ENCODE data around the gene SPRR5. TPM values are rescaled to one million over a fixed set of nuclear protein-coding genes. Genes with fewer than 3 reads are reported as not detected.
A peak's percentile ranks its signal among the peaks of the same experiment; 100 is the strongest.

The SPRR5 gene
- total and polyA plus RNA-seq, 4 donors: not detected

DNA sequence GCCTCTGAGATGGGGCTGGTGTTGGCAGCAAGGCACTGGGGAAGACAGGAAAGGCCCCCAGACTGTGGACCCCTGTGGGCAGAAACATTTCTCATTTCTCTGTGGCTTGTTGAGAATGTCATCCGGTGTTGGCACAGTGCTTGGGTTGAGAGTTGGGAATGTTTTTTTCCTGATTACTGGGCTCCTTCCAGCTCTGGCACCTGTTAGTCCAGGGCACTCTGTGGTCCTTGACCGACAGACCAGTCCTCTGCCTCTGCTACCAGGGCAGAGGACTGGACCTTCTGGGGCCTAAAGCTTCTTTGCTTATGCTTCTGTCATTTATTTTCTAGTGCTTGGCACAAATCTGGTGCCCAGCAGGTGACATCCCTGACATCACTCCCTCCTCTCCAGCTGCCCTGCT, 4.8 kb upstream of the SPRR5 start:
- WGBS: 30% methylated on average over 2 of the region's 2 CpGs
- TF ChIP-seq RAD21 (IDR thresholded peaks at IDR 0.05): no peak
- peak in 1 of 2 donors; percentile 86 for TF ChIP-seq RXRA (IDR thresholded peaks at IDR 0.05)
- TF ChIP-seq HNF4A (conservative IDR thresholded peaks at IDR 0.05): peak in 1 of 2 donors; percentile 73
- Histone ChIP-seq H3K27ac (ENCODE audit: low read depth in 1 of 2, low read length in 2 of 2) (peak overlapping the region in 1 of 2 donors; percentile 11), H3K9me3 (ENCODE audit: control insufficient read depth in 4 of 4, low read length in 3 of 4) (no peaks in the 10 kb centered on the region), H3K27me3 (ENCODE audit: control insufficient read depth in 4 of 4, insufficient read depth in 4 of 4, low read length in 3 of 4) (no peaks in the 10 kb centered on the region), H3K4me3 (ENCODE audit: low read depth in 1 of 3, low read length in 3 of 3) (no peak overlapping the region), H3K9ac (ENCODE audit: low read depth in 1 of 2, low read length in 2 of 2) (no peak overlapping the region), H3K4me1 (ENCODE audit: control insufficient read depth in 4 of 4, insufficient read depth in 4 of 4, low read length in 3 of 4) (peaks cover 2 to 23% (median 18%) of the 10 kb centered on the region in 4 donors), H3K36me3 (ENCODE audit: control insufficient read depth in 4 of 4, insufficient read depth in 3 of 4, low read depth in 1 of 4, low read length in 3 of 4) (no peaks in the 10 kb centered on the region)
- no peak for DNase-seq (ENCODE audit: low spot score)

DNA sequence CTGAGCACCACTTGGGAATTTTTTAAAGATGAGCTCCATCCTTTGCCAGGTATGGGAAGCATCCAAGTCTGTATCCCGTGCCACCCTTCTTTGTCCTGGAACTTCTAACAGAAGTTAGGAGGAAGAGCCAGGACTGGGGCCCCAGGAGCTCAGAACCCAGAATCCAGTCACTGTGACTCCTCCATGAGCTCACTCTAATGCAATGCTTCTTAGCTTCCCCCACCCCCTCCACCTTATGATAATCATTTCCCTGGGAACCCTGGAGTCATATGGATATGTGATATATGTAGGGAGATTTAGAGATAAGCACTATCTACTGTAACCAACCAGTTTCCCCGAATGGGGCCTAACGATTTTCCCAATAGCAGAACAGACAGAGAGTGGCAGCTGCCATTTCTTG, 758 bp upstream of the SPRR5 start:
- H3K27ac ChIP-seq (ENCODE audit: low read depth in 1 of 2, low read length in 2 of 2): no peak overlapping the region
- H3K4me3 ChIP-seq (ENCODE audit: low read depth in 1 of 3, low read length in 3 of 3): no peak overlapping the region
- DNase-seq (ENCODE audit: low spot score): no peak
- no peaks in the 10 kb centered on the region for H3K27me3 ChIP-seq (ENCODE audit: control insufficient read depth in 4 of 4, insufficient read depth in 4 of 4, low read length in 3 of 4)
- H3K9me3 ChIP-seq (ENCODE audit: control insufficient read depth in 4 of 4, low read length in 3 of 4): no peaks in the 10 kb centered on the region
- WGBS: 78% methylated on average over 3 of the region's 3 CpGs
- H3K36me3 ChIP-seq (ENCODE audit: control insufficient read depth in 4 of 4, insufficient read depth in 3 of 4, low read depth in 1 of 4, low read length in 3 of 4): no peaks in the 10 kb centered on the region
- H3K9ac ChIP-seq (ENCODE audit: low read depth in 1 of 2, low read length in 2 of 2): no peak overlapping the region
- TF ChIP-seq FOXA2 (IDR thresholded peaks at IDR 0.05) (no peak), CTCF (IDR thresholded peaks at IDR 0.05; ENCODE audit: low read depth, low read length, missing input control) (no peak)
- TF ChIP-seq, protein P1, sequence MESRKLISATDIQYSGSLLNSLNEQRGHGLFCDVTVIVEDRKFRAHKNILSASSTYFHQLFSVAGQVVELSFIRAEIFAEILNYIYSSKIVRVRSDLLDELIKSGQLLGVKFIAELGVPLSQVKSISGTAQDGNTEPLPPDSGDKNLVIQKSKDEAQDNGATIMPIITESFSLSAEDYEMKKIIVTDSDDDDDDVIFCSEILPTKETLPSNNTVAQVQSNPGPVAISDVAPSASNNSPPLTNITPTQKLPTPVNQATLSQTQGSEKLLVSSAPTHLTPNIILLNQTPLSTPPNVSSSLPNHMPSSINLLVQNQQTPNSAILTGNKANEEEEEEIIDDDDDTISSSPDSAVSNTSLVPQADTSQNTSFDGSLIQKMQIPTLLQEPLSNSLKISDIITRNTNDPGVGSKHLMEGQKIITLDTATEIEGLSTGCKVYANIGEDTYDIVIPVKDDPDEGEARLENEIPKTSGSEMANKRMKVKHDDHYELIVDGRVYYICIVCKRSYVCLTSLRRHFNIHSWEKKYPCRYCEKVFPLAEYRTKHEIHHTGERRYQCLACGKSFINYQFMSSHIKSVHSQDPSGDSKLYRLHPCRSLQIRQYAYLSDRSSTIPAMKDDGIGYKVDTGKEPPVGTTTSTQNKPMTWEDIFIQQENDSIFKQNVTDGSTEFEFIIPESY (IDR thresholded peaks at IDR 0.05): no peak
- peaks cover 0 to 15% (median 11%) of the 10 kb centered on the region in 4 donors for H3K4me1 ChIP-seq (ENCODE audit: control insufficient read depth in 4 of 4, insufficient read depth in 4 of 4, low read length in 3 of 4)

- Histone ChIP-seq H3K9me3 (ENCODE audit: control insufficient read depth in 4 of 4, low read length in 3 of 4) (no peaks in the 10 kb centered on the region), H3K36me3 (ENCODE audit: control insufficient read depth in 4 of 4, insufficient read depth in 3 of 4, low read depth in 1 of 4, low read length in 3 of 4) (no peaks in the 10 kb centered on the region), H3K4me3 (ENCODE audit: low read depth in 1 of 3, low read length in 3 of 3) (no peak overlapping the region), H3K27ac (ENCODE audit: low read depth in 1 of 2, low read length in 2 of 2) (no peak overlapping the region), H3K4me1 (ENCODE audit: control insufficient read depth in 4 of 4, insufficient read depth in 4 of 4, low read length in 3 of 4) (no peaks in the 10 kb centered on the region), H3K27me3 (ENCODE audit: control insufficient read depth in 4 of 4, insufficient read depth in 4 of 4, low read length in 3 of 4) (no peaks in the 10 kb centered on the region), H3K9ac (ENCODE audit: low read depth in 1 of 2, low read length in 2 of 2) (no peak overlapping the region)
- TF ChIP-seq RAD21 (IDR thresholded peaks at IDR 0.05): no peak
- TF ChIP-seq NR2F2 (IDR thresholded peaks at IDR 0.05): no peak
- TF ChIP-seq JUND (IDR thresholded peaks at IDR 0.05): no peak
- TF ChIP-seq, protein P1 (IDR thresholded peaks at IDR 0.05): no peak
- TF ChIP-seq REST (IDR thresholded peaks at IDR 0.05): no peak
- TF ChIP-seq, protein P2, sequence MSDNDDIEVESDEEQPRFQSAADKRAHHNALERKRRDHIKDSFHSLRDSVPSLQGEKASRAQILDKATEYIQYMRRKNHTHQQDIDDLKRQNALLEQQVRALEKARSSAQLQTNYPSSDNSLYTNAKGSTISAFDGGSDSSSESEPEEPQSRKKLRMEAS (IDR thresholded peaks at IDR 0.05): no peak
- TF ChIP-seq HNF4G (IDR thresholded peaks at IDR 0.05): no peak
- TF ChIP-seq FOXA2 (IDR thresholded peaks at IDR 0.05): no peak
- TF ChIP-seq SP1 (IDR thresholded peaks at IDR 0.05): no peak
- no peak for TF ChIP-seq GABPA (IDR thresholded peaks at IDR 0.05 in 1 of 2, conservative IDR thresholded peaks at IDR 0.05 in 1 of 2)
- no peak for TF ChIP-seq RXRA (IDR thresholded peaks at IDR 0.05)
- no peak for TF ChIP-seq CTCF (IDR thresholded peaks at IDR 0.05; ENCODE audit: low read depth, low read length, missing input control)
- TF ChIP-seq EGR1 (IDR thresholded peaks at IDR 0.05; ENCODE audit: low read depth in 2 of 2): no peak
- no peak for TF ChIP-seq HNF4A (conservative IDR thresholded peaks at IDR 0.05)
- no peak for TF ChIP-seq YY1 (IDR thresholded peaks at IDR 0.05)
- no peak for TF ChIP-seq TAF1 (conservative IDR thresholded peaks at IDR 0.05)
- WGBS: 81% methylated on average over 5 of the region's 5 CpGs
- no peak for DNase-seq (ENCODE audit: low spot score)
Observed at GRCh38 chr1:152951711-152952110, 4.7 kb downstream of the SPRR5 start.

All from liver (tissue), 9 donors.